K562 (cell line): Measurements from ENCODE around the gene C16orf89. TPM values are rescaled to one million over a fixed set of nuclear protein-coding genes. Genes with fewer than 3 reads are reported as not detected.

Experiments used
- ATAC-seq: fragments of 200-7000 bp; cut with Tn5 transposase; 3 replicates; pipeline ENCODE4 v1.9.1; 2020; ENCODE audit warnings: moderate library complexity
- BruUV-seq: library from RNA; stranded (reverse); fragments of 400-500 nt; replicated peaks from 2 replicates; lab custom pipeline; 2021; lab: Mats Ljungman, UMichigan
- CTCF ChIA-PET: fragments of 300-600 bp; formaldehyde crosslinking; extraction: SDS; loops from one replicate; lab custom pipeline; 2021; ENCODE audit warnings: low intra/inter-chr PET ratio; lab: Yijun Ruan, JAX
- POLR2A ChIA-PET: fragments of 300-600, 350-650 bp; sonication (Branson Sonifier 250); formaldehyde crosslinking; extraction: SDS; loops from one replicate; lab custom pipeline; 2021; ENCODE audit warnings: antibody characterized with exemption, inconsistent platforms; lab: Yijun Ruan, JAX
- DNase-seq, 4 experiments: peaks; one replicate each; pipeline versions ENCODE4 v3.0.0 to v3.0.0-alpha.2; 2011 to 2018; ENCODE audit warnings: low spot score in 3 of 4, mixed read lengths in 3 of 4; ENCODE audit errors: extremely low read depth in 1 of 4
- FAIRE-seq: peaks from 2 replicates; lab custom pipeline; 2011; peaks lifted over from hg19 to GRCh38; lab: Jason Lieb, UNC
- H2AFZ ChIP-seq: 2 replicates; pipeline ENCODE4 v1.6.0; 2011; ENCODE audit warnings: low read depth, low read length, control low read depth, inconsistent platforms
- H3K27ac ChIP-seq: fragments of 200-600 bp; 3 replicates; pipeline ENCODE4 v1.8.0; 2011; ENCODE audit warnings: low read depth, mild to moderate bottlenecking, control low read depth, inconsistent platforms, low read length, moderate library complexity, mixed read lengths; ENCODE audit errors: extremely low read depth
- H3K27me3 ChIP-seq, 2 experiments: fragments of 300-600 bp in 1 of 2; 2 replicates in 1 of 2; 3 replicates in 1 of 2; pipeline versions ENCODE4 v1.6.0 to v1.8.0; 2011; ENCODE audit warnings: inconsistent platforms in 2 of 2, low read length in 2 of 2, mild to moderate bottlenecking in 1 of 2, mixed read lengths in 1 of 2, moderate library complexity in 1 of 2; ENCODE audit not compliant: control insufficient read depth in 2 of 2, insufficient read depth in 2 of 2
- H3K36me3 ChIP-seq: fragments of 300-600 bp; 3 replicates; pipeline ENCODE4 v1.8.0; 2011; ENCODE audit warnings: mild to moderate bottlenecking, low read length, inconsistent platforms; ENCODE audit not compliant: control insufficient read depth, insufficient read depth
- H3K4me1 ChIP-seq, 2 experiments: fragments of 200-600 bp in 1 of 2; replicated peaks in 1 of 2; 2 replicates in 1 of 2; 3 replicates in 1 of 2; pipeline versions ENCODE4 v1.5.1 to v1.8.0; 2011; ENCODE audit warnings: inconsistent platforms in 2 of 2, low read length in 2 of 2, mild to moderate bottlenecking in 1 of 2, mixed read lengths in 1 of 2, moderate library complexity in 1 of 2; ENCODE audit not compliant: control insufficient read depth in 2 of 2, insufficient read depth in 2 of 2
- H3K4me2 ChIP-seq: 2 replicates; pipeline ENCODE4 v1.6.1; 2011; ENCODE audit warnings: low read length, control low read depth, inconsistent platforms, mixed read lengths; ENCODE audit not compliant: insufficient read depth
- H3K4me3 ChIP-seq: fragments of 200-600 bp; sonication (generic), shearing (Covaris generic); 2 replicates; pipeline ENCODE4 v1.5.1; 2016; ENCODE audit warnings: control low read depth, inconsistent platforms
- H3K79me2 ChIP-seq: fragments of 200-600 bp; 3 replicates; pipeline ENCODE4 v1.8.0; 2011; ENCODE audit warnings: low read length, inconsistent platforms; ENCODE audit not compliant: control insufficient read depth, insufficient read depth
- H3K9ac ChIP-seq, 2 experiments: 2 replicates each; pipeline versions ENCODE4 v1.6.0 to v1.6.1; 2011; ENCODE audit warnings: low read depth in 2 of 2, low read length in 2 of 2, control low read depth in 1 of 2, inconsistent platforms in 1 of 2, mild to moderate bottlenecking in 1 of 2, mixed read lengths in 1 of 2; ENCODE audit not compliant: insufficient read depth in 1 of 2
- H3K9me1 ChIP-seq: one replicate; pipeline ENCODE4 v1.6.0; 2011; ENCODE audit warnings: inconsistent platforms, mild to moderate bottlenecking, low read length, moderate library complexity; ENCODE audit not compliant: control insufficient read depth, insufficient read depth
- H3K9me3 ChIP-seq: replicated peaks from 2 replicates; pipeline ENCODE4 v1.5.1; 2011; ENCODE audit warnings: low read depth, low read length, inconsistent platforms; ENCODE audit not compliant: control insufficient read depth, insufficient read depth
- H4K20me1 ChIP-seq: replicated peaks from 2 replicates; pipeline ENCODE4 v1.6.1; 2011; ENCODE audit warnings: low read length, inconsistent platforms, mixed read lengths; ENCODE audit not compliant: control insufficient read depth, insufficient read depth
- CHCHD3 ChIP-seq: fragments of 250-450 bp; sonication (Bioruptor Pico); IDR thresholded peaks from 2 replicates; pipeline ENCODE4 v2.1.2; 2022; ENCODE audit warnings: mild to moderate bottlenecking
- CTCF ChIP-seq, 3 experiments: IDR thresholded peaks in 2 of 3; conservative IDR thresholded peaks in 1 of 3; 2 replicates each; pipeline ENCODE4 v1.5.1; 2011 to 2012; ENCODE audit warnings: low read length in 3 of 3, mild to moderate bottlenecking in 3 of 3, control low read depth in 2 of 3, improper control_type of control experiment in 1 of 3, inconsistent platforms in 1 of 3, low read depth in 1 of 3, mixed read lengths in 1 of 3, moderate library complexity in 1 of 3; ENCODE audit not compliant: insufficient read depth in 2 of 3
- NFE2 ChIP-seq: IDR thresholded peaks from 2 replicates; pipeline ENCODE4 v1.6.1; 2014; ENCODE audit warnings: antibody characterized with exemption, low read depth
- PML ChIP-seq: IDR thresholded peaks from 2 replicates; pipeline ENCODE4 v1.6.1; 2012; ENCODE audit warnings: low read length, inconsistent platforms
- RAD21 ChIP-seq, 2 experiments: fragments of 250-450 bp in 1 of 2; fragments of 450-650 bp in 1 of 2; sonication (Bioruptor Pico) in 1 of 2; formaldehyde crosslinking in 1 of 2; IDR thresholded peaks in 1 of 2; conservative IDR thresholded peaks in 1 of 2; 2 replicates each; pipeline versions ENCODE4 v1.4.0 to v1.8.0; 2020 to 2022; ENCODE audit warnings: mild to moderate bottlenecking in 2 of 2, moderate library complexity in 1 of 2
- RBM25 ChIP-seq: fragments of 200-400 bp; formaldehyde crosslinking; IDR thresholded peaks from 2 replicates; pipeline ENCODE4 v1.6.1; 2018; ENCODE audit warnings: low read length, low read depth, moderate library complexity; ENCODE audit not compliant: severe bottlenecking
- REST ChIP-seq, 2 experiments: fragments of 450-650 bp; formaldehyde crosslinking in 1 of 2; IDR thresholded peaks; 2 replicates each; pipeline versions ENCODE4 v1.4.0 to v1.6.1; 2014 to 2020; ENCODE audit warnings: mild to moderate bottlenecking in 2 of 2, borderline replicate concordance in 1 of 2, low read depth in 1 of 2
- RFX1 ChIP-seq: fragments of 450-650 bp; IDR thresholded peaks from 2 replicates; pipeline ENCODE4 v1.6.1; 2016; ENCODE audit warnings: mild to moderate bottlenecking, moderate library complexity
- SMC3 ChIP-seq: conservative IDR thresholded peaks from 2 replicates; pipeline ENCODE4 v1.6.1; 2011; ENCODE audit warnings: low read depth, low read length, improper control_type of control experiment; ENCODE audit not compliant: insufficient read depth
- STAG1 ChIP-seq: sonication (generic); formaldehyde crosslinking; IDR thresholded peaks from 2 replicates; pipeline ENCODE4 v1.5.0; 2020; ENCODE audit warnings: missing genetic modification reagents, borderline replicate concordance
- ZNF699 ChIP-seq: fragments of 250-450 bp; sonication (Bioruptor Pico); IDR thresholded peaks from 2 replicates; pipeline ENCODE4 v1.8.0; 2021; ENCODE audit warnings: mild to moderate bottlenecking, moderate library complexity; ENCODE audit not compliant: insufficient replicate concordance
- ZNF707 ChIP-seq: fragments of 250-450 bp; sonication (Bioruptor Pico); conservative IDR thresholded peaks from 2 replicates; pipeline ENCODE4 v1.8.0; 2022; ENCODE audit warnings: inconsistent platforms, mild to moderate bottlenecking, moderate library complexity
- WGBS: fragments of 100-300 bp; shearing (Covaris generic); methylation state at CpG from one replicate; pipeline ENCODE4 v1.1.6; 2016; ENCODE audit warnings: low coverage, mixed read lengths; ENCODE audit not compliant: insufficient coverage; ENCODE audit errors: missing lambda C conversion rate; 5-methylcytosine and 5-hydroxymethylcytosine counted together
- in situ Hi-C: fragments of 300-500 bp; cut with MboI; formaldehyde crosslinking; loops from 4 replicates; pipeline ENCODE4 v1.15.0; 2018; ENCODE audit warnings: inconsistent platforms, mixed read lengths
- intact Hi-C: fragments of 100-400 bp; cut with micrococcal nuclease; formaldehyde crosslinking; loops from 2 replicates; pipeline ENCODE4 v1.14.2; 2022
- polyA plus RNA-seq, 8 experiments: library from polyadenylated mRNA; depleted of rRNA in 4 of 8; stranded (reverse) in 5 of 8; unstranded in 3 of 8; fragments of >200 nt; fragmentation: Nextera tagmentation in 2 of 8; fragmentation: Illumina TruSeq in 1 of 8; extraction: Ambion mirVana in 2 of 8; extraction: Trizol in 1 of 8; gene quantifications; 2 replicates each; pipeline versions ENCODE4 v1.2.1 to v1.2.3, GENCODE V29; 2011 to 2014; ENCODE audit warnings: inconsistent platforms in 1 of 8, missing spikeins in 1 of 8
- total RNA-seq, 7 experiments: library from RNA; depleted of rRNA in 6 of 7; stranded (reverse); fragments of >200 nt in 6 of 7; fragmentation: Illumina TruSeq in 2 of 7; extraction: Trizol in 2 of 7; gene quantifications; 2 replicates each; pipeline versions ENCODE4 v1.2.1 to v1.2.3, GENCODE V29; 2011 to 2021; ENCODE audit warnings: low replicate concordance in 1 of 7

The C16orf89 gene
- total and polyA plus RNA-seq, 9 of the 15 experiments (the other 6 are each of a cell fraction or from before 2014, with no cell fraction given) = not detected

GRCh38 chr16:5056352-5056751 is 9.4 kb downstream of the C16orf89 start:
- no peak overlapping the region for H3K4me2 ChIP-seq
- peak; percentile 62 to 73 (median 64) for DNase-seq
- POLR2A ChIA-PET = interaction anchor here (0.6 to 0.9 kb wide), 6 partner anchors 11 to 1363 kb away, joined by 3 to 4 read pairs (median 3); no protein-coding TSS in a partner anchor
- TF ChIP-seq RFX1 (no peak), NFE2 (peak; percentile 30; the same call in 1 of the 2 replicates), CHCHD3 (CRISPR knock-in tag) (no peak), CTCF (IDR thresholded peaks at IDR 0.05 in 2 of 3, conservative IDR thresholded peaks at IDR 0.05 in 1 of 3; ENCODE audit: insufficient read depth in 2 of 3, low read depth in 1 of 3, low read length in 3 of 3) (peak; percentile 79 to 83 (median 81)), PML (no peak), REST (IDR thresholded peaks at IDR 0.05; ENCODE audit: borderline replicate concordance) (peak; percentile 57; the same call in 1 of the 2 replicates), REST (CRISPR knock-in tag; IDR thresholded peaks at IDR 0.05; ENCODE audit: low read depth) (no peak), ZNF699 (CRISPR knock-in tag) (no peak), RBM25 (no peak), STAG1 (CRISPR knock-in tag) (peak; percentile 24; the same call in 1 of the 2 replicates), RAD21 (CRISPR knock-in tag; conservative IDR thresholded peaks at IDR 0.05 in 1 of 2, IDR thresholded peaks at IDR 0.05 in 1 of 2) (peak; percentile 56 to 75), ZNF707 (no peak), SMC3 (peak; percentile 41)

More at GRCh38 chr16:5056352-5056751, 9.4 kb downstream of the C16orf89 start:
- no peak overlapping the region for H2AFZ ChIP-seq
- H3K79me2 ChIP-seq = no peaks in the 10 kb centered on the region
- ATAC-seq = peak; percentile 97
- H3K27me3 ChIP-seq = peaks cover 12 to 52% of the 10 kb centered on the region in 2 experiments
- in situ Hi-C loops (no loop called here), intact Hi-C loops (no loop called here)
- BruUV-seq = no TSS peak
- no peaks in the 10 kb centered on the region for H3K9me1 ChIP-seq
- H3K9ac ChIP-seq = peak overlapping the region in 1 of 2 experiments; percentile 29; a peak in 1 of 4 replicates
- CTCF ChIA-PET = interaction anchor here (1.1 kb wide), 1 partner anchor 656 kb away, joined by 3 read pairs; no protein-coding TSS in a partner anchor
- WGBS = 3% methylated on average over 11 of the region's 11 CpGs
- H4K20me1 ChIP-seq = no peaks in the 10 kb centered on the region
- peak; percentile 55 for FAIRE-seq
- no peaks in the 10 kb centered on the region for H3K9me3 ChIP-seq
- no peak overlapping the region for H3K27ac ChIP-seq
- no peaks in the 10 kb centered on the region for H3K36me3 ChIP-seq
- H3K4me1 ChIP-seq = no peaks in the 10 kb centered on the region
- H3K4me3 ChIP-seq = no peak overlapping the region
